Measurements from ENCODE around the gene ATG2B.
A peak's percentile ranks its signal among the peaks of the same experiment; 100 is the strongest.

The ATG2B gene

GRCh38 chr14:96362071-96362964, 823 bp downstream of the ATG2B start:
- peak; percentile 70 for DNase-seq (ENCODE audit: low read depth)
- peak overlapping the region; percentile 80 for H3K4me3 ChIP-seq (ENCODE audit: low read length)
- TF ChIP-seq CTCF (IDR thresholded peaks at IDR 0.05; ENCODE audit: insufficient read depth, low read depth, low read length, missing control alignments), result no peak

- TF ChIP-seq CTCF (IDR thresholded peaks at IDR 0.05; ENCODE audit: insufficient read depth, low read depth, low read length, missing control alignments), result no peak
Measured at GRCh38 chr14:96359959-96360358, 3.2 kb downstream of the ATG2B start.

GRCh38 chr14:96357216-96357615, 5.9 kb downstream of the ATG2B start:
- TF ChIP-seq CTCF (IDR thresholded peaks at IDR 0.05; ENCODE audit: insufficient read depth, low read depth, low read length, missing control alignments), result no peak
- H3K4me3 ChIP-seq (ENCODE audit: low read length), result no peak overlapping the region
- no peak for DNase-seq (ENCODE audit: low read depth)

More at GRCh38 chr14:96359959-96360358, 3.2 kb downstream of the ATG2B start:
- H3K4me3 ChIP-seq (ENCODE audit: low read length), result no peak overlapping the region
- no peak for DNase-seq (ENCODE audit: low read depth)

- no peak for DNase-seq (ENCODE audit: low read depth)
- TF ChIP-seq CTCF (IDR thresholded peaks at IDR 0.05; ENCODE audit: insufficient read depth, low read depth, low read length, missing control alignments), result no peak
- no peak overlapping the region for H3K4me3 ChIP-seq (ENCODE audit: low read length)
Measured at GRCh38 chr14:96354246-96354645, 8.9 kb downstream of the ATG2B start.

GRCh38 chr14:96352708-96353107, 10.4 kb downstream of the ATG2B start:
- DNase-seq (ENCODE audit: low read depth), result peak; percentile 16
- H3K4me3 ChIP-seq (ENCODE audit: low read length), result no peak overlapping the region

GRCh38 chr14:96351986-96352385, 11.2 kb downstream of the ATG2B start:
- no peak for DNase-seq (ENCODE audit: low read depth)
- no peak overlapping the region for H3K4me3 ChIP-seq (ENCODE audit: low read length)
- no peak for TF ChIP-seq CTCF (IDR thresholded peaks at IDR 0.05; ENCODE audit: insufficient read depth, low read depth, low read length, missing control alignments)

More at GRCh38 chr14:96352708-96353107, 10.4 kb downstream of the ATG2B start:
- no peak for TF ChIP-seq CTCF (IDR thresholded peaks at IDR 0.05; ENCODE audit: insufficient read depth, low read depth, low read length, missing control alignments)
